Measurements from ENCODE around the gene DHPS.
"Not testable (repeated sequence)": the region's sequence is repeated elsewhere in the genome, so short reads cannot be mapped to it uniquely, and the experiment has no call there.

The DHPS gene

GRCh38 chr19:12705654-12706331, 24.1 kb upstream of the DHPS start:
- no peak for DNase-seq (ENCODE audit: low spot score)

GRCh38 chr19:12705169-12705568, 23.5 kb upstream of the DHPS start:
- DNase-seq (ENCODE audit: low spot score), result no peak

- peak; percentile 39 for DNase-seq (ENCODE audit: low spot score)
Observed at GRCh38 chr19:12703046-12703445, 21.4 kb upstream of the DHPS start.

- no peak for DNase-seq (ENCODE audit: low spot score)
Observed at GRCh38 chr19:12701596-12702282, 20.1 kb upstream of the DHPS start.

- no peak for DNase-seq (ENCODE audit: low spot score)
Observed at GRCh38 chr19:12698138-12698537, 16.5 kb upstream of the DHPS start.

GRCh38 chr19:12697425-12697824, 15.7 kb upstream of the DHPS start:
- not testable (repeated sequence) for DNase-seq (ENCODE audit: low spot score)

GRCh38 chr19:12696366-12697335, 15.0 kb upstream of the DHPS start, which contains the start of gene FBXW9:
FBXW9 (minus strand) TSS chr19:12696631; CDS start chr19:12696581, 50 bp downstream.
- peak; percentile 87 for DNase-seq (ENCODE audit: low spot score)

- no peak for DNase-seq (ENCODE audit: low spot score)
Observed at GRCh38 chr19:12695997-12696365, 14.3 kb upstream of the DHPS start.

- no peak for DNase-seq (ENCODE audit: low spot score)
Observed at GRCh38 chr19:12695514-12695913, 13.8 kb upstream of the DHPS start.

- peak; percentile 55 for DNase-seq (ENCODE audit: low spot score)
Observed at GRCh38 chr19:12695096-12695495, 13.4 kb upstream of the DHPS start.

- DNase-seq (ENCODE audit: low spot score), result no peak
Observed at GRCh38 chr19:12694641-12695040, 13.0 kb upstream of the DHPS start.

GRCh38 chr19:12692960-12693359, 11.3 kb upstream of the DHPS start:
- DNase-seq (ENCODE audit: low spot score), result no peak

- DNase-seq (ENCODE audit: low spot score), result no peak
Observed at GRCh38 chr19:12689581-12690216, 8.0 kb upstream of the DHPS start.

- no peak for DNase-seq (ENCODE audit: low spot score)
Observed at GRCh38 chr19:12689012-12689411, 7.3 kb upstream of the DHPS start.

GRCh38 chr19:12687496-12688196, 6.0 kb upstream of the DHPS start, which contains the start of gene GNG14:
GNG14 (plus strand) TSS chr19:12687998; CDS start chr19:12688049, 51 bp downstream.
- no peak for DNase-seq (ENCODE audit: low spot score)

GRCh38 chr19:12685831-12686230, 4.2 kb upstream of the DHPS start:
- no peak for DNase-seq (ENCODE audit: low spot score)

GRCh38 chr19:12680034-12680433, 1.6 kb downstream of the DHPS start:
- no peak for DNase-seq (ENCODE audit: low spot score)

- not testable (repeated sequence) for DNase-seq (ENCODE audit: low spot score)
Observed at GRCh38 chr19:12678039-12678438, 3.6 kb downstream of the DHPS start.

GRCh38 chr19:12676928-12677327, 4.8 kb downstream of the DHPS start:
- no peak for DNase-seq (ENCODE audit: low spot score)

- peak; percentile 62 for DNase-seq (ENCODE audit: low spot score)
Observed at GRCh38 chr19:12676384-12676792, 5.3 kb downstream of the DHPS start.

- DNase-seq (ENCODE audit: low spot score), result no peak
Observed at GRCh38 chr19:12675940-12676339, 5.7 kb downstream of the DHPS start.

Data from kidney capillary endothelial cell (primary cell).